AG09309 (cell line): ENCODE measurements around the gene BICRA.

Experiments
- DNase-seq: peaks from one replicate; pipeline ENCODE4 v3.0.0-alpha.2; 2010; ENCODE audit warnings: low read depth
- H3K4me3 ChIP-seq: 2 replicates; pipeline ENCODE4 v1.5.1; 2011; ENCODE audit warnings: mild to moderate bottlenecking, low read depth, low read length, moderate library complexity; ENCODE audit not compliant: control insufficient read depth
- TF ChIP-seq, protein P1 (sequence below): IDR thresholded peaks from 2 replicates; pipeline ENCODE4 v1.5.1; 2011; ENCODE audit warnings: mild to moderate bottlenecking, low read depth, low read length, inconsistent platforms; ENCODE audit not compliant: insufficient read depth, control insufficient read depth; ENCODE audit errors: missing control alignments

BICRA gene

GRCh38 chr19:47618771-47619170 is 9.8 kb downstream of the BICRA start:
- H3K4me3 ChIP-seq: no peak overlapping the region
- no peak for DNase-seq

GRCh38 chr19:47619763-47620162 is 10.8 kb downstream of the BICRA start:
- H3K4me3 ChIP-seq: no peak overlapping the region
- DNase-seq: no peak
- TF ChIP-seq, protein P1, sequence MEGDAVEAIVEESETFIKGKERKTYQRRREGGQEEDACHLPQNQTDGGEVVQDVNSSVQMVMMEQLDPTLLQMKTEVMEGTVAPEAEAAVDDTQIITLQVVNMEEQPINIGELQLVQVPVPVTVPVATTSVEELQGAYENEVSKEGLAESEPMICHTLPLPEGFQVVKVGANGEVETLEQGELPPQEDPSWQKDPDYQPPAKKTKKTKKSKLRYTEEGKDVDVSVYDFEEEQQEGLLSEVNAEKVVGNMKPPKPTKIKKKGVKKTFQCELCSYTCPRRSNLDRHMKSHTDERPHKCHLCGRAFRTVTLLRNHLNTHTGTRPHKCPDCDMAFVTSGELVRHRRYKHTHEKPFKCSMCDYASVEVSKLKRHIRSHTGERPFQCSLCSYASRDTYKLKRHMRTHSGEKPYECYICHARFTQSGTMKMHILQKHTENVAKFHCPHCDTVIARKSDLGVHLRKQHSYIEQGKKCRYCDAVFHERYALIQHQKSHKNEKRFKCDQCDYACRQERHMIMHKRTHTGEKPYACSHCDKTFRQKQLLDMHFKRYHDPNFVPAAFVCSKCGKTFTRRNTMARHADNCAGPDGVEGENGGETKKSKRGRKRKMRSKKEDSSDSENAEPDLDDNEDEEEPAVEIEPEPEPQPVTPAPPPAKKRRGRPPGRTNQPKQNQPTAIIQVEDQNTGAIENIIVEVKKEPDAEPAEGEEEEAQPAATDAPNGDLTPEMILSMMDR: no peak

More at GRCh38 chr19:47618771-47619170, 9.8 kb downstream of the BICRA start:
- TF ChIP-seq, protein P1: no peak

DNA sequence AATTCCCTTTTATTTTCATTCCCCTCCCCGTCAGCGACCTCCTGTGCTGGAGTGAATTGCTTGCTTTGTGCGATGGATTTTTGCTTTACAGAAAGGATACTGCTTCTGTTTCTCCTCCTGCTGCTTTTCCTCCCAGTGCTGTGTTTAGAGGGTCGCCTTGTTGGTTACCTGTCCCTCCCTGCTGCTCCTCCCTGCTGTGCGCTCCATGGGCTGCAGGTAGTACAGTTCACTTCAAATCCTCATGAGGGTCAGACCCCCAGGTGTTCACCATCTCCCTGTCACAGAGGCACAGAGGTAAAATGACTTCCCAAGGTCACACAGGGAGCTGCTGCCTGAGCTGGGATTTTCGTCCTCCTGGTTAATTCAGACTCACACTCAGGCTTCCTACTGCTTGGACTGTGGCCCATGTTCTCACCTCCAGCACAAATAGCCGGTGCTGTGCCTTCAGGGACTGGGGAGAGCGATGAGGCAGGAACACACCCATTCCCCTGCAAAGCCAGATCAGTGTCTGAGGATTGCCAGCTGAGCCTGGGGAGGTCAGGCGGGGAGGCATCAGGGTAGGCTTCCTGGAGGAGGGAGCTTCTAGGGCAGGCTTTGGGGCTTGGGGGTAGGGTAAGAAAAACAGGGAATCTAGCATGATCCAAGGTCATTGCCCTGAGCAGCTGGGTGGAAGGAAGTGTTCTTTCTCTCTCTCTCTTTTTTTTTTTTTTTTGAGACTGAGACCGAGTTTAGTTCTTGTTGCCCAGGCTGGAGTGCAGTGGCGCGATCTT is 14.4 kb downstream of the BICRA start:
- H3K4me3 ChIP-seq: no peak overlapping the region
- no peak for DNase-seq
- TF ChIP-seq, protein P1: no peak

- TF ChIP-seq, protein P1: no peak
- no peak overlapping the region for H3K4me3 ChIP-seq
- DNase-seq: no peak
These were observed 15.0 kb downstream of the BICRA start for GRCh38 chr19:47623921-47624391.

- TF ChIP-seq, protein P1: no peak
- no peak for DNase-seq
- no peak overlapping the region for H3K4me3 ChIP-seq
These were observed 16.7 kb downstream of the BICRA start for GRCh38 chr19:47625650-47626049.

GRCh38 chr19:47626238-47626637 is 17.3 kb downstream of the BICRA start:
- TF ChIP-seq, protein P1: no peak
- no peak overlapping the region for H3K4me3 ChIP-seq
- no peak for DNase-seq
